Measurements from ENCODE around the gene PTPN11. TPM values are rescaled to one million over a fixed set of nuclear protein-coding genes. Genes with fewer than 3 reads are reported as not detected.
"Not testable (repeated sequence)": the region's sequence is repeated elsewhere in the genome, so short reads cannot be mapped to it uniquely, and the experiment has no call there.

PTPN11 gene
- total and polyA plus RNA-seq, 7 experiments from 2014 or later, result 43.5 to 94.7 (median 47.3) TPM

GRCh38 chr12:112518365-112518735 lies 99.6 kb downstream of the PTPN11 start:
- Mint-ChIP-seq H3K4me3 (no peak overlapping the region), H3K4me1 (no peaks in the 10 kb centered on the region), H3K9me3 (no peaks in the 10 kb centered on the region), H3K36me3 (peaks cover 0 to 4% (median 0%) of the 10 kb centered on the region in 5 donors), H3K27me3 (peaks cover 0 to 3% (median 0%) of the 10 kb centered on the region in 5 donors), H3K27ac (no peak overlapping the region)
- no peaks in the 10 kb centered on the region for H3K4me1 ChIP-seq (ENCODE audit: control insufficient read depth in 2 of 2, insufficient read depth in 2 of 2, low read length in 2 of 2)
- ATAC-seq (no peak), DNase-seq (no peak)
- POLR2A ChIA-PET, result no interaction called here
- H3K4me3 ChIP-seq (ENCODE audit: low read length), result no peak overlapping the region
- CTCF ChIA-PET, result no interaction called here
- H3K36me3 ChIP-seq (ENCODE audit: control insufficient read depth in 2 of 3, insufficient read depth in 3 of 3, low read length in 3 of 3), result no peaks in the 10 kb centered on the region
- H3K9me3 ChIP-seq (ENCODE audit: control insufficient read depth in 2 of 3, low read length in 3 of 3), result no peaks in the 10 kb centered on the region
- no peak overlapping the region for H3K27ac ChIP-seq (ENCODE audit: low read depth, low read length)
- no peaks in the 10 kb centered on the region for H3K27me3 ChIP-seq (ENCODE audit: control insufficient read depth in 2 of 2, insufficient read depth in 2 of 2, low read length in 2 of 2)
- intact Hi-C loops (cut with micrococcal nuclease), result no loop called here

- ATAC-seq; H3K36me3 Mint-ChIP-seq; H3K27me3 Mint-ChIP-seq; H3K27ac ChIP-seq (ENCODE audit: low read depth, low read length); CTCF ChIA-PET; H3K4me1 Mint-ChIP-seq; H3K9me3 ChIP-seq (ENCODE audit: control insufficient read depth in 2 of 3, low read length in 3 of 3); DNase-seq; H3K36me3 ChIP-seq (ENCODE audit: control insufficient read depth in 2 of 3, insufficient read depth in 3 of 3, low read length in 3 of 3); intact Hi-C loops (cut with micrococcal nuclease); H3K27me3 ChIP-seq (ENCODE audit: control insufficient read depth in 2 of 2, insufficient read depth in 2 of 2, low read length in 2 of 2); H3K9me3 Mint-ChIP-seq; H3K27ac Mint-ChIP-seq; H3K4me1 ChIP-seq (ENCODE audit: control insufficient read depth in 2 of 2, insufficient read depth in 2 of 2, low read length in 2 of 2); H3K4me3 ChIP-seq (ENCODE audit: low read length); POLR2A ChIA-PET; H3K4me3 Mint-ChIP-seq: not testable (repeated sequence)
Observed at GRCh38 chr12:112519841-112520340, 101.1 kb downstream of the PTPN11 start.

GRCh38 chr12:112523856-112524255 lies 105.1 kb downstream of the PTPN11 start:
- Mint-ChIP-seq H3K27me3 (peaks cover 0 to 6% (median 0%) of the 10 kb centered on the region in 5 donors), H3K9me3 (peaks cover 0 to 3% (median 0%) of the 10 kb centered on the region in 11 donors), H3K27ac (no peak overlapping the region), H3K36me3 (peaks cover 0 to 4% (median 0%) of the 10 kb centered on the region in 5 donors), H3K4me1 (no peaks in the 10 kb centered on the region), H3K4me3 (no peak overlapping the region)
- H3K27me3 ChIP-seq (ENCODE audit: control insufficient read depth in 2 of 2, insufficient read depth in 2 of 2, low read length in 2 of 2), result no peaks in the 10 kb centered on the region
- no peaks in the 10 kb centered on the region for H3K4me1 ChIP-seq (ENCODE audit: control insufficient read depth in 2 of 2, insufficient read depth in 2 of 2, low read length in 2 of 2)
- H3K36me3 ChIP-seq (ENCODE audit: control insufficient read depth in 2 of 3, insufficient read depth in 3 of 3, low read length in 3 of 3), result no peaks in the 10 kb centered on the region
- intact Hi-C loops (cut with micrococcal nuclease), result no loop called here
- H3K9me3 ChIP-seq (ENCODE audit: control insufficient read depth in 2 of 3, low read length in 3 of 3), result no peaks in the 10 kb centered on the region
- ChIA-PET CTCF (no interaction called here), POLR2A (no interaction called here)
- no peak for ATAC-seq
- H3K27ac ChIP-seq (ENCODE audit: low read depth, low read length), result no peak overlapping the region
- no peak for DNase-seq
- H3K4me3 ChIP-seq (ENCODE audit: low read length), result no peak overlapping the region

- no peaks in the 10 kb centered on the region for H3K9me3 ChIP-seq (ENCODE audit: control insufficient read depth in 2 of 3, low read length in 3 of 3)
- intact Hi-C loops (cut with micrococcal nuclease), result no loop called here
- no peak overlapping the region for H3K27ac Mint-ChIP-seq
- no peak for DNase-seq
- peaks cover 0 to 4% (median 0%) of the 10 kb centered on the region in 5 donors for H3K36me3 Mint-ChIP-seq
- H3K4me3 Mint-ChIP-seq, result no peak overlapping the region
- H3K36me3 ChIP-seq (ENCODE audit: control insufficient read depth in 2 of 3, insufficient read depth in 3 of 3, low read length in 3 of 3), result no peaks in the 10 kb centered on the region
- H3K4me3 ChIP-seq (ENCODE audit: low read length), result no peak overlapping the region
- H3K4me1 ChIP-seq (ENCODE audit: control insufficient read depth in 2 of 2, insufficient read depth in 2 of 2, low read length in 2 of 2), result no peaks in the 10 kb centered on the region
- peaks cover 0 to 6% (median 0%) of the 10 kb centered on the region in 5 donors for H3K27me3 Mint-ChIP-seq
- CTCF ChIA-PET, result no interaction called here
- no peaks in the 10 kb centered on the region for H3K4me1 Mint-ChIP-seq
- H3K9me3 Mint-ChIP-seq, result peaks cover 0 to 3% (median 0%) of the 10 kb centered on the region in 11 donors
- H3K27me3 ChIP-seq (ENCODE audit: control insufficient read depth in 2 of 2, insufficient read depth in 2 of 2, low read length in 2 of 2), result no peaks in the 10 kb centered on the region
- H3K27ac ChIP-seq (ENCODE audit: low read depth, low read length), result no peak overlapping the region
- ATAC-seq, result no peak
- POLR2A ChIA-PET, result no interaction called here
Observed at GRCh38 chr12:112524269-112524668, 105.5 kb downstream of the PTPN11 start.

- Histone ChIP-seq H3K4me3 (ENCODE audit: low read length) (no peak overlapping the region), H3K4me1 (ENCODE audit: control insufficient read depth in 2 of 2, insufficient read depth in 2 of 2, low read length in 2 of 2) (no peaks in the 10 kb centered on the region), H3K36me3 (ENCODE audit: control insufficient read depth in 2 of 3, insufficient read depth in 3 of 3, low read length in 3 of 3) (no peaks in the 10 kb centered on the region), H3K9me3 (ENCODE audit: control insufficient read depth in 2 of 3, low read length in 3 of 3) (no peaks in the 10 kb centered on the region), H3K27me3 (ENCODE audit: control insufficient read depth in 2 of 2, insufficient read depth in 2 of 2, low read length in 2 of 2) (no peaks in the 10 kb centered on the region), H3K27ac (ENCODE audit: low read depth, low read length) (no peak overlapping the region)
- peaks cover 0 to 3% (median 0%) of the 10 kb centered on the region in 11 donors for H3K9me3 Mint-ChIP-seq
- ChIA-PET POLR2A (no interaction called here), CTCF (no interaction called here)
- no peak overlapping the region for H3K27ac Mint-ChIP-seq
- H3K36me3 Mint-ChIP-seq, result peaks cover 0 to 4% (median 0%) of the 10 kb centered on the region in 5 donors
- intact Hi-C loops (cut with micrococcal nuclease), result no loop called here
- H3K4me1 Mint-ChIP-seq, result no peaks in the 10 kb centered on the region
- DNase-seq, result no peak
- ATAC-seq, result no peak
- peaks cover 0 to 6% (median 0%) of the 10 kb centered on the region in 5 donors for H3K27me3 Mint-ChIP-seq
- no peak overlapping the region for H3K4me3 Mint-ChIP-seq
Observed at GRCh38 chr12:112524676-112525425, 106.1 kb downstream of the PTPN11 start.

- DNase-seq, result no peak
- Mint-ChIP-seq H3K4me1 (no peaks in the 10 kb centered on the region), H3K9me3 (peaks cover 0 to 3% (median 0%) of the 10 kb centered on the region in 11 donors), H3K36me3 (peaks cover 0 to 3% (median 0%) of the 10 kb centered on the region in 5 donors), H3K27me3 (peaks cover 0 to 6% (median 0%) of the 10 kb centered on the region in 5 donors), H3K27ac (no peak overlapping the region), H3K4me3 (no peak overlapping the region)
- no peak for ATAC-seq
- CTCF ChIA-PET, result no interaction called here
- Histone ChIP-seq H3K4me3 (ENCODE audit: low read length) (no peak overlapping the region), H3K27me3 (ENCODE audit: control insufficient read depth in 2 of 2, insufficient read depth in 2 of 2, low read length in 2 of 2) (no peaks in the 10 kb centered on the region), H3K27ac (ENCODE audit: low read depth, low read length) (no peak overlapping the region), H3K4me1 (ENCODE audit: control insufficient read depth in 2 of 2, insufficient read depth in 2 of 2, low read length in 2 of 2) (no peaks in the 10 kb centered on the region), H3K9me3 (ENCODE audit: control insufficient read depth in 2 of 3, low read length in 3 of 3) (no peaks in the 10 kb centered on the region), H3K36me3 (ENCODE audit: control insufficient read depth in 2 of 3, insufficient read depth in 3 of 3, low read length in 3 of 3) (no peaks in the 10 kb centered on the region)
- POLR2A ChIA-PET, result no interaction called here
- intact Hi-C loops (cut with micrococcal nuclease), result no loop called here
Observed at GRCh38 chr12:112525426-112525809, 106.7 kb downstream of the PTPN11 start.

- Mint-ChIP-seq H3K27me3 (peaks cover 0 to 6% (median 0%) of the 10 kb centered on the region in 5 donors), H3K36me3 (no peaks in the 10 kb centered on the region), H3K9me3 (peaks cover 0 to 3% (median 0%) of the 10 kb centered on the region in 11 donors), H3K4me1 (no peaks in the 10 kb centered on the region), H3K4me3 (no peak overlapping the region), H3K27ac (no peak overlapping the region)
- Histone ChIP-seq H3K27ac (ENCODE audit: low read depth, low read length) (no peak overlapping the region), H3K36me3 (ENCODE audit: control insufficient read depth in 2 of 3, insufficient read depth in 3 of 3, low read length in 3 of 3) (no peaks in the 10 kb centered on the region), H3K4me1 (ENCODE audit: control insufficient read depth in 2 of 2, insufficient read depth in 2 of 2, low read length in 2 of 2) (no peaks in the 10 kb centered on the region), H3K4me3 (ENCODE audit: low read length) (no peak overlapping the region), H3K9me3 (ENCODE audit: control insufficient read depth in 2 of 3, low read length in 3 of 3) (no peaks in the 10 kb centered on the region), H3K27me3 (ENCODE audit: control insufficient read depth in 2 of 2, insufficient read depth in 2 of 2, low read length in 2 of 2) (no peaks in the 10 kb centered on the region)
- POLR2A ChIA-PET, result no interaction called here
- no peak for DNase-seq
- intact Hi-C loops (cut with micrococcal nuclease), result no loop called here
- no peak for ATAC-seq
- CTCF ChIA-PET, result no interaction called here
Observed at GRCh38 chr12:112527082-112527481, 108.3 kb downstream of the PTPN11 start.
